Mucosa of stomach (tissue), 1 donor: Measurements from ENCODE around the gene TAL1.
A peak's percentile ranks its signal among the peaks of the same experiment; 100 is the strongest.

ENCODE experiments used
- H3K27me3 ChIP-seq: one replicate; pipeline ENCODE4 v1.7.0; 2013; ENCODE audit warnings: mild to moderate bottlenecking, low read length; ENCODE audit not compliant: control insufficient read depth, insufficient read depth
- H3K36me3 ChIP-seq: one replicate; pipeline ENCODE4 v1.7.0; 2013; ENCODE audit warnings: low read length; ENCODE audit not compliant: control insufficient read depth, insufficient read depth
- H3K4me1 ChIP-seq: one replicate; pipeline ENCODE4 v1.7.0; 2013; ENCODE audit warnings: mild to moderate bottlenecking, low read length; ENCODE audit not compliant: control insufficient read depth, insufficient read depth
- H3K4me3 ChIP-seq: one replicate; pipeline ENCODE4 v1.7.0; 2013; ENCODE audit warnings: low read length
- H3K9ac ChIP-seq: one replicate; pipeline ENCODE4 v1.7.0; 2013; ENCODE audit warnings: mild to moderate bottlenecking, low read length, moderate library complexity
- H3K9me3 ChIP-seq: one replicate; pipeline ENCODE4 v1.7.0; 2013; ENCODE audit warnings: mild to moderate bottlenecking, low read length, moderate library complexity; ENCODE audit not compliant: control insufficient read depth
- donor health status: Pancreatic carcinoma.

TAL1 gene

DNA sequence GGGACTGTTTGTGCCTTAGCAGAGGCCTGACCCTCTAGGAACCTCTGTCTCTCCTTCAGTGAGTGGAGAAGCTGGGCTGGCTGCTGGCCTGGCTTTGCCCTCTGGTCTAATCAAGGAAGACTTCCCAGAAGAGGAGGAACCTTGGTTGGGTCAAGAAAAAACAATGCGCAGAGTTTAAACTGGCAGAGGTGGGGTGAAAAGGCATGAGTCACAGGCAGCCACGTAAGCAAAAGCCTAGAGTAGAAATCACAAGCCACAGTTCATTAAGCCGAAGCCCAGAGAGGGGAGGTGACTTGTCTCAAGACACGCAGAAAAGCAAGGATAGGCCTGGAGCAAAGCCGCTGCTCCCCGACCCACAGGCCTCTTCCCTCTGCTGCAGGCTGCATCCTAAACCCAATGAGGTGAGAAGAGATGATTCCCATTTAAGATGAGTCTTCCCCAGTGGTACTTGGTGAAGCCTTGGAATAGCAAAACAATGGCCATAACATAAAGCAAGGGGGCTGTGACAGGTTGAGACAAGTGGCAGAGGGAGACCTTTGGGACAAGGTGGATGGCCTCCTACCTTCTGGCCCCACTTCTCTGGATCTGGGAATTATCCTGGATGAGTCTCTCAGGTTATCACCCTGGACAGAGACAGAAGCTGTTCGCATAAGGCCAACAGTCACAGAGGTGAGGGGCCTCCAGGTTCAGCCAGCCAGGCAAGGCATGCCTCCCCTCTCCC is 49.9 kb downstream of the TAL1 start:
- H3K4me1 ChIP-seq: peaks cover 49% of the 10 kb centered on the region
- peak overlapping the region; percentile 51 for H3K9ac ChIP-seq
- peaks cover 4% of the 10 kb centered on the region for H3K27me3 ChIP-seq
- no peaks in the 10 kb centered on the region for H3K36me3 ChIP-seq
- no peaks in the 10 kb centered on the region for H3K9me3 ChIP-seq
- no peak overlapping the region for H3K4me3 ChIP-seq

- no peaks in the 10 kb centered on the region for H3K9me3 ChIP-seq
- H3K4me1 ChIP-seq: peaks cover 44% of the 10 kb centered on the region
- peak overlapping the region; percentile 51 for H3K9ac ChIP-seq
These were observed 50.7 kb downstream of the TAL1 start for GRCh38 chr1:47181095-47181954.

DNA sequence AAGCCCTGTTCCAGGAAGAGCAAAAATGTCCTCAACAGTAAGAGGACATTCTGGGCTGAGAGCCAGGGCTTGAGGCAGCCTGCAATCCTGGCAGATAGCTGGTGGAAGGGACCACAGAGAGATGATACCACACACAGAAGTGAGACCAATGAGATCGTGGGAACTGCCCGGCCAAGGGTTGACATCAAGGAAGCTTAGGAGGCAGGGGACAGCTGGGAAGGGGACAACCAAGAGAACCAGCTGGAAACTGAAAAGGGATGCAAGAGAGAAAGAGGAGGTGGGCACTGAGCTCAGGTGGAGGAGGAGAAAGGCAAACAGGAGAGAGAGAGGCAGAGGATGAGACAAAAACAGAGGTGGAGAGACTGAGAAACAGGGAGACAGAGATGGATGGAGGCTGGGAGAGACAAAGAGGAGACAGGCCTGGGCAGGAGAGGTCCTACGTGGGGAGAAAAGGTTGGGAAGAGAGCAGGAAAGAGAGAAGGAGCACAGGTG is 51.4 kb downstream of the TAL1 start:
- H3K9ac ChIP-seq: peak overlapping the region; percentile 67
- H3K36me3 ChIP-seq: no peaks in the 10 kb centered on the region
- no peaks in the 10 kb centered on the region for H3K9me3 ChIP-seq
- peaks cover 4% of the 10 kb centered on the region for H3K27me3 ChIP-seq
- H3K4me3 ChIP-seq: no peak overlapping the region
- H3K4me1 ChIP-seq: peaks cover 44% of the 10 kb centered on the region

More at GRCh38 chr1:47181095-47181954, 50.7 kb downstream of the TAL1 start:
- Histone ChIP-seq H3K36me3 (no peaks in the 10 kb centered on the region), H3K4me3 (no peak overlapping the region), H3K27me3 (peaks cover 4% of the 10 kb centered on the region)

DNA sequence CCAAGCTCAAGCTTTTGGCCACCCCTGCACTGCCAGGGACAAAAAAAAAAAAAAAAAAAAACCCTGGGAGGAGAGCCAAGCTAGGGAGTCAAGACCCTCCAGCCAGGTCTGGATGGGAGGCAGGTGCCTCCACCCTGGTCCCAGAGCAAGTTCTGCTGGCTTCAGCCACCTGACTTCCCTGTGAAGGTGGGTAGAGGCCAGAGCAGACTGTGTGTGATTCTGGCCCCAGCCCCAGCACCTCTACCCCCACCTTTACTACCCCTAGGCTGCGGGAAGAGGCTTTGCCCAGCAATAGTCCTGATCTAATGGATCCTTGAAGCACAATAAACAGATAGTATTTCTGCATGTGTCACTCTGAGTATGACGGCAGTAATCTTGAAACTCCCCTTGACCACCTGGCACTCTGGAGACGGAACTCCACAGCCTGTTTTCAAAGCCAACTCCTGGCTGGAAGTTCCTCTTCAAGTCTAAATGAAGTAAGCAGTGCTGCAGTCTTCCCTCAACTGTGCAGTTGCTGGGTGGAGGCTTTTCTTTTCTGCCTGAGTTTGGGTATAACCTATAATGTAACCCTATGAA is 51.9 kb downstream of the TAL1 start:
- Histone ChIP-seq H3K36me3 (no peaks in the 10 kb centered on the region), H3K4me3 (no peak overlapping the region), H3K9ac (peak overlapping the region; percentile 67), H3K9me3 (no peaks in the 10 kb centered on the region), H3K4me1 (peaks cover 44% of the 10 kb centered on the region), H3K27me3 (peaks cover 4% of the 10 kb centered on the region)

DNA sequence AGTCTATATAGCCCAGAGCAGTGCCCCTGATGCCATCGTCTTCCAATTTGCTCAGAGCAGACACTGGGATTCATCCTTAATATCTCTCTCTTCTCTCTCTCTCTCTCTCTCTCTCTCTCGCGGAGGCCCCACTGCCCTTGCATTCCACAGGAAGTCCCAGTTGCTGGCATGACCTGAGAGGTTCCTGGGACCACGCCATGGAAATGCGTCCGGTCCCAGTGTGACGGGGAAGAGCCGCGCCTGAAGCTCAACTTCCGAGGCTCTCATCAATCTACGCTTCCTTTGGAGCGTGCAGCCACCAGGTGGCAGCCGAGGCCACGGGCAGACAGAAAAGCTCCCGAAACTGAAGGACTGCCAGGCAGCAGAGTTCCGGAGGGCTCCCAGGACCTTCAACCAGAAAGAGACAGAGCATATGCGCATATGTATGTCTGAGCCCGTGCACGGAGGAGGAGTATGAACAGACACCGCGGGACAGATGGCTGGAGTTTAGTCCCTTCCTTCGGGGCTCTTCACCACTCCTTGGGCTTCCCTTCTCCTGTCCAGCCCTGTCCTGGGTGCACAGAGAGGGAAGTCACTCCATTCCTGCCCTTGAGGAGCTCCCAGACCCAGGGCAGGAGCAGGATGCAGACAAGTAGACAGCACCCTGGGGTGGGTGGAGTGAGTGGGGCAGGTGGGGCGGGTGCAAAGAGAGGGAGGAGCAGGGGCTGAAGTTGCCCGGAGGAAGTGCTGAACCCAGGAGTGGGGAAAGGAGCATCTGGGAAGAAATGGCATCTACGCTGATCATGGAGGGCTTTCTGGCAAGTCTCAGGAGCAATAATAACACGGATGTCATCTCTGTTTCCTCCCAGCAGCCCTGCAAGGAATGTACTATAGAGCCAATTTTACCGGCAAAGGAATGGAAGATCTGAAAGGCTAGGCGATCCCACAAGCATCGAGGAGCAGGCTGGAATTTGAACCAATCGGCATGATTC is 52.7 kb downstream of the TAL1 start:
- peaks cover 44% of the 10 kb centered on the region for H3K4me1 ChIP-seq
- H3K9me3 ChIP-seq: no peaks in the 10 kb centered on the region
- H3K36me3 ChIP-seq: no peaks in the 10 kb centered on the region
- peak overlapping the region; percentile 39 for H3K4me3 ChIP-seq
- peak overlapping the region; percentile 67 for H3K9ac ChIP-seq
- H3K27me3 ChIP-seq: peaks cover 4% of the 10 kb centered on the region

- H3K4me3 ChIP-seq: no peak overlapping the region
- H3K9me3 ChIP-seq: no peaks in the 10 kb centered on the region
- H3K27me3 ChIP-seq: peaks cover 4% of the 10 kb centered on the region
- peak overlapping the region; percentile 67 for H3K9ac ChIP-seq
- H3K4me1 ChIP-seq: peaks cover 44% of the 10 kb centered on the region
- no peaks in the 10 kb centered on the region for H3K36me3 ChIP-seq
These were observed 53.4 kb downstream of the TAL1 start for GRCh38 chr1:47178654-47179016.

DNA sequence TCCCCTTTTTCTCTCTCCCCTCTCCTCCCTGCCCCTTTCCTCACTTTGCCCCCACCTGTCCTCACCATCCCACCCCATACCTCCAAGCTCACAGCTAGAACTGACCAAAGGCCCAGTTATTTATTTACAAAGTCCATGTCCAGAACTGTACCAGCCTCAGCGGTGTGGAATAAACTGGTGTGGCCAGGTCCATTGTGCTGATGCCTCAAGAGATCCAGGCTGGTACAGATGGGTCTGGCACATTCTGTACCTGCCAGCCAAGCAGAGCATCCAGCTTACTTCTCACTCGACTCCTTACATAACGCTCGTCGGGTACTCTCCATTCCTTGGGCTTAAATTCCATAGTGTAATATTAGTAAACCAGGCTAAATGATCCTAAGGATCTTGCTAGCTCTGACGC is 54.0 kb downstream of the TAL1 start:
- no peak overlapping the region for H3K4me3 ChIP-seq
- H3K9ac ChIP-seq: no peak overlapping the region
- no peaks in the 10 kb centered on the region for H3K9me3 ChIP-seq
- peaks cover 4% of the 10 kb centered on the region for H3K27me3 ChIP-seq
- H3K36me3 ChIP-seq: no peaks in the 10 kb centered on the region
- H3K4me1 ChIP-seq: peaks cover 40% of the 10 kb centered on the region

- H3K4me1 ChIP-seq: peaks cover 13% of the 10 kb centered on the region
- H3K4me3 ChIP-seq: no peak overlapping the region
- H3K9ac ChIP-seq: no peak overlapping the region
- no peaks in the 10 kb centered on the region for H3K9me3 ChIP-seq
- H3K27me3 ChIP-seq: no peaks in the 10 kb centered on the region
- H3K36me3 ChIP-seq: no peaks in the 10 kb centered on the region
These were observed 56.6 kb downstream of the TAL1 start for GRCh38 chr1:47175227-47175934.

GRCh38 chr1:47174656-47175020 is 57.4 kb downstream of the TAL1 start:
- H3K36me3 ChIP-seq: no peaks in the 10 kb centered on the region
- H3K9me3 ChIP-seq: no peaks in the 10 kb centered on the region
- no peak overlapping the region for H3K9ac ChIP-seq
- H3K4me1 ChIP-seq: peaks cover 6% of the 10 kb centered on the region
- no peak overlapping the region for H3K4me3 ChIP-seq
- H3K27me3 ChIP-seq: no peaks in the 10 kb centered on the region

DNA sequence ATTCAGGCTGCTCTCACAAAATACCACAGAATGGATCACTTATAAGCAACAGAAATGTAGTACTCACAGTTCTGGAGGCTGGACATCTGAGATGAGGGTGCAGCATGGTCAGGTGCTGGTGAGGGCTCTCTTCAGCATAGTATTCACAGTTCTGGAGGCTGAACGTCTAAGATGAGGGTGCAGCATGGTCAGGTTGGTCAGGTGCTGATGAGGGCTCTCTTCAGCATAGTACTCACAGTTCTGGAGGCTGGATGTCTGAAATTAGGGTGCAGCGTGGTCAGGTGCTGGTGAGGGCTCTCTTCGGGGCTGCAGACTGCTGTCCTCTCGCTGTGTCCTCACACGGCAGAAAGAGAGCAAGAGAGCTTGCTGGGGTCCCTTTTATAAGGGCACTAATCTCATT is 59.2 kb downstream of the TAL1 start:
- H3K9me3 ChIP-seq: no peaks in the 10 kb centered on the region
- no peaks in the 10 kb centered on the region for H3K27me3 ChIP-seq

More for the DNA sequence above, 59.2 kb downstream of the TAL1 start:
- no peak overlapping the region for H3K4me3 ChIP-seq
- H3K9ac ChIP-seq: no peak overlapping the region
- H3K4me1 ChIP-seq: no peaks in the 10 kb centered on the region
- H3K36me3 ChIP-seq: no peaks in the 10 kb centered on the region
